Measurements from ENCODE around the gene FGD4. TPM values are rescaled to one million over a fixed set of nuclear protein-coding genes. Genes with fewer than 3 reads are reported as not detected.

Gene FGD4
- total RNA-seq, 1 experiment from 2014 or later = 39.7 TPM

- TF ChIP-seq, protein P1, sequence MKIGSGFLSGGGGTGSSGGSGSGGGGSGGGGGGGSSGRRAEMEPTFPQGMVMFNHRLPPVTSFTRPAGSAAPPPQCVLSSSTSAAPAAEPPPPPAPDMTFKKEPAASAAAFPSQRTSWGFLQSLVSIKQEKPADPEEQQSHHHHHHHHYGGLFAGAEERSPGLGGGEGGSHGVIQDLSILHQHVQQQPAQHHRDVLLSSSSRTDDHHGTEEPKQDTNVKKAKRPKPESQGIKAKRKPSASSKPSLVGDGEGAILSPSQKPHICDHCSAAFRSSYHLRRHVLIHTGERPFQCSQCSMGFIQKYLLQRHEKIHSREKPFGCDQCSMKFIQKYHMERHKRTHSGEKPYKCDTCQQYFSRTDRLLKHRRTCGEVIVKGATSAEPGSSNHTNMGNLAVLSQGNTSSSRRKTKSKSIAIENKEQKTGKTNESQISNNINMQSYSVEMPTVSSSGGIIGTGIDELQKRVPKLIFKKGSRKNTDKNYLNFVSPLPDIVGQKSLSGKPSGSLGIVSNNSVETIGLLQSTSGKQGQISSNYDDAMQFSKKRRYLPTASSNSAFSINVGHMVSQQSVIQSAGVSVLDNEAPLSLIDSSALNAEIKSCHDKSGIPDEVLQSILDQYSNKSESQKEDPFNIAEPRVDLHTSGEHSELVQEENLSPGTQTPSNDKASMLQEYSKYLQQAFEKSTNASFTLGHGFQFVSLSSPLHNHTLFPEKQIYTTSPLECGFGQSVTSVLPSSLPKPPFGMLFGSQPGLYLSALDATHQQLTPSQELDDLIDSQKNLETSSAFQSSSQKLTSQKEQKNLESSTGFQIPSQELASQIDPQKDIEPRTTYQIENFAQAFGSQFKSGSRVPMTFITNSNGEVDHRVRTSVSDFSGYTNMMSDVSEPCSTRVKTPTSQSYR (CRISPR knock-in tag; IDR thresholded peaks at IDR 0.05) = no peak
- TF ChIP-seq ZNF512 (CRISPR knock-in tag; IDR thresholded peaks at IDR 0.05; ENCODE audit: borderline replicate concordance) (no peak), IRF1 (CRISPR knock-in tag; IDR thresholded peaks at IDR 0.05) (no peak), ZMAT4 (CRISPR knock-in tag; IDR thresholded peaks at IDR 0.05) (no peak), FOXK1 (CRISPR knock-in tag; IDR thresholded peaks at IDR 0.05) (peak; percentile 85), STAT6 (CRISPR knock-in tag; conservative IDR thresholded peaks at IDR 0.05; ENCODE audit: low read depth) (no peak), SOX15 (CRISPR knock-in tag; IDR thresholded peaks at IDR 0.05) (no peak), ZNF263 (CRISPR knock-in tag; IDR thresholded peaks at IDR 0.05; ENCODE audit: low read depth) (no peak), JAZF1 (CRISPR knock-in tag; IDR thresholded peaks at IDR 0.05) (no peak), MAX (CRISPR knock-in tag; IDR thresholded peaks at IDR 0.05) (peak; percentile 63), RELA (CRISPR knock-in tag; IDR thresholded peaks at IDR 0.05; ENCODE audit: borderline replicate concordance) (peak; percentile 89; the same call in 1 of the 2 replicates), AR (CRISPR knock-in tag; IDR thresholded peaks at IDR 0.05) (no peak), PRRX2 (CRISPR knock-in tag; IDR thresholded peaks at IDR 0.05) (no peak), ZBTB21 (CRISPR knock-in tag; IDR thresholded peaks at IDR 0.05; ENCODE audit: borderline replicate concordance) (no peak), ZNF232 (CRISPR knock-in tag; IDR thresholded peaks at IDR 0.05) (no peak; the same call in 1 of the 2 replicates)
- TF ChIP-seq, protein P2, sequence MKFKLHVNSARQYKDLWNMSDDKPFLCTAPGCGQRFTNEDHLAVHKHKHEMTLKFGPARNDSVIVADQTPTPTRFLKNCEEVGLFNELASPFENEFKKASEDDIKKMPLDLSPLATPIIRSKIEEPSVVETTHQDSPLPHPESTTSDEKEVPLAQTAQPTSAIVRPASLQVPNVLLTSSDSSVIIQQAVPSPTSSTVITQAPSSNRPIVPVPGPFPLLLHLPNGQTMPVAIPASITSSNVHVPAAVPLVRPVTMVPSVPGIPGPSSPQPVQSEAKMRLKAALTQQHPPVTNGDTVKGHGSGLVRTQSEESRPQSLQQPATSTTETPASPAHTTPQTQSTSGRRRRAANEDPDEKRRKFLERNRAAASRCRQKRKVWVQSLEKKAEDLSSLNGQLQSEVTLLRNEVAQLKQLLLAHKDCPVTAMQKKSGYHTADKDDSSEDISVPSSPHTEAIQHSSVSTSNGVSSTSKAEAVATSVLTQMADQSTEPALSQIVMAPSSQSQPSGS (CRISPR knock-in tag; IDR thresholded peaks at IDR 0.05; ENCODE audit: borderline replicate concordance, low read depth) = no peak
Observed at GRCh38 chr12:32679091-32679919, 279.9 kb downstream of the FGD4 start, which contains the start of gene DNM1L (continued).

Data from WTC11 (cell line).